ENCODE data around the gene PRDM7. TPM values are rescaled to one million over a fixed set of nuclear protein-coding genes. Genes with fewer than 3 reads are reported as not detected.
"Not testable (repeated sequence)": the region's sequence is repeated elsewhere in the genome, so short reads cannot be mapped to it uniquely, and the experiment has no call there.

PRDM7 gene
- total and polyA plus RNA-seq, 2 of the 8 experiments (the other 6 are each of a cell fraction or from before 2014, with no cell fraction given), result 0.02 TPM; not detected in 1

DNA sequence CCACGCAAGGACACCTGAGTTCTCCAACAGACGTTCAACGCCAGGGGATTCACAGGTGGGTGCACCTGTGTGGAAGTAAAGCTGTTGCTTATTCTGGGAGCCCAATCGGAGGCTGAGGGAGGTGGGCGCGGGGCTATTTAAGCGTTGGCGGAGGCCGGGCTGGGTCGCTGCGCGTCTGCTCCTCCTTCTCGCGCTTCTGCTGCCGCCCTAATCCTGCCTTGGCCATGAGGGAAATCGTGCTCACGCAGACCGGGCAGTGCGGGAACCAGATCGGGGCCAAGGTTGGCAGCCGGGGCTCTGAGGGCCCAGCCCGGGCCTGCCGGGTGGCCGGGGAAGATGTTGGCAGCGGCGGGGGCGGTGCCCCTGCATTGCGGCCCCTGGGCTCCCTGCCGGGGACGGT is 16.7 kb upstream of the PRDM7 start:
- POLR2A ChIA-PET (ENCODE audit: partially characterized antibody); H3K4me1 ChIP-seq (replicated peaks in 1 of 4; ENCODE audit: control insufficient read depth in 3 of 4, insufficient read depth in 4 of 4, low read length in 3 of 4); H3K27ac ChIP-seq (ENCODE audit: low read depth, low read length); H4K20me1 ChIP-seq (replicated peaks in 1 of 2; ENCODE audit: control insufficient read depth in 1 of 2, insufficient read depth in 2 of 2, low read length in 2 of 2); H3K79me1 ChIP-seq (ENCODE audit: low read depth, low read length); H3K9ac ChIP-seq (replicated peaks in 1 of 4; ENCODE audit: extremely low read depth in 1 of 4, low read depth in 3 of 4, low read length in 3 of 4); DNase-seq (ENCODE audit: low read depth in 1 of 2, low spot score in 2 of 2); H2BK15ac ChIP-seq (ENCODE audit: low read length); H3K4me3 ChIP-seq (ENCODE audit: extremely low read depth in 1 of 4, insufficient read depth in 2 of 4, low read depth in 3 of 4, low read length in 4 of 4); H4K91ac ChIP-seq (replicated peaks; ENCODE audit: insufficient read length, low read length); H4K5ac ChIP-seq (ENCODE audit: insufficient read length, low read depth, low read length); H3K4ac ChIP-seq (replicated peaks; ENCODE audit: insufficient read length, low read depth, low read length); H2BK120ac ChIP-seq (replicated peaks; ENCODE audit: low read depth, low read length); H3K23ac ChIP-seq (ENCODE audit: insufficient read length); H3K4me2 ChIP-seq (ENCODE audit: insufficient read depth in 1 of 2, low read depth in 2 of 2, low read length in 2 of 2); H2AK5ac ChIP-seq (ENCODE audit: low read depth, low read length); H3K79me2 ChIP-seq (ENCODE audit: control insufficient read depth in 1 of 2, insufficient read depth in 2 of 2, low read length in 2 of 2); FAIRE-seq; H3K56ac ChIP-seq (replicated peaks; ENCODE audit: insufficient read length, low read depth, low read length); H2BK12ac ChIP-seq (ENCODE audit: low read depth, low read length); H2BK5ac ChIP-seq (ENCODE audit: low read depth, low read length); H4K8ac ChIP-seq (ENCODE audit: extremely low read depth, insufficient read depth, low read length); H3K18ac ChIP-seq (ENCODE audit: extremely low read depth, low read length); CTCF ChIA-PET (ENCODE audit: partially characterized antibody); H2BK20ac ChIP-seq (ENCODE audit: low read length); H3K14ac ChIP-seq (ENCODE audit: insufficient read length); H2AFZ ChIP-seq (ENCODE audit: low read length); H3K27me3 ChIP-seq (replicated peaks in 1 of 4; ENCODE audit: control insufficient read depth in 3 of 4, extremely low read depth in 1 of 4, insufficient read depth in 3 of 4, low read length in 3 of 4); H3K36me3 ChIP-seq (ENCODE audit: control insufficient read depth in 2 of 4, insufficient read depth in 4 of 4, low read length in 3 of 4); H3K23me2 ChIP-seq (ENCODE audit: low read depth, low read length): not testable (repeated sequence)
- WGBS, 2 experiments (ENCODE audit: extremely low coverage in 1 of 2, insufficient coverage in 1 of 2, insufficient read length in 1 of 2, insufficient replicate concordance in 2 of 2, low coverage in 1 of 2, low lambda C conversion rate in 2 of 2, missing lambda C conversion rate in 1 of 2), result 91% methylated on average over 22 of the region's 30 CpGs; no CpG with 5 or more reads in 1 of the 2 experiments
- peaks cover 0 to 16% of the 10 kb centered on the region in 2 experiments; a peak in 2 of 4 replicates for H3K9me3 ChIP-seq (ENCODE audit: insufficient read depth in 2 of 2, low read depth in 1 of 2, low read length in 1 of 2)

DNA sequence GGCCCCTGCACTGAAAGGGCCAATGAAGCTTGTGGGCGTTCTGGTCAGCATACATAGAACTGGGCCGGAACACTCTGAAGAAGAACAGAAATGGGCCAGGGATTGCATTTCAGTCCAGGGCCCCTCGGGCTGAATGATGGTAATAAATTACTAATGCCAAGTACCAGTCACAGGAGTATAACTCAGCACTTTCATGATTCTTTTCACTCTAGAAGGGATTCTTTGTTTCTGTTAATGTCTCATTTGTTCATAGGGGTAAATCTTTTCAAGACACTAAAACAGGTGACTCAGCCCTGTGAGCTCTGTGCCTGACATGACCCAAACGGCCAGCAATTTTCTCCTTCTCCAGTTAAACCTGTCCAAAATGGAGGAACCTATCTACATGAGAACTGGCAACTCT is 15.7 kb upstream of the PRDM7 start:
- H2BK20ac ChIP-seq (ENCODE audit: low read length); H4K20me1 ChIP-seq (replicated peaks in 1 of 2; ENCODE audit: control insufficient read depth in 1 of 2, insufficient read depth in 2 of 2, low read length in 2 of 2); H3K4me3 ChIP-seq (ENCODE audit: extremely low read depth in 1 of 4, insufficient read depth in 2 of 4, low read depth in 3 of 4, low read length in 4 of 4); H3K14ac ChIP-seq (ENCODE audit: insufficient read length); H3K79me1 ChIP-seq (ENCODE audit: low read depth, low read length); FAIRE-seq; H2BK120ac ChIP-seq (replicated peaks; ENCODE audit: low read depth, low read length); H2AFZ ChIP-seq (ENCODE audit: low read length); H3K23ac ChIP-seq (ENCODE audit: insufficient read length); H3K23me2 ChIP-seq (ENCODE audit: low read depth, low read length); H3K79me2 ChIP-seq (ENCODE audit: control insufficient read depth in 1 of 2, insufficient read depth in 2 of 2, low read length in 2 of 2); H2BK5ac ChIP-seq (ENCODE audit: low read depth, low read length); H3K9ac ChIP-seq (replicated peaks in 1 of 4; ENCODE audit: extremely low read depth in 1 of 4, low read depth in 3 of 4, low read length in 3 of 4); H2BK12ac ChIP-seq (ENCODE audit: low read depth, low read length); H4K8ac ChIP-seq (ENCODE audit: extremely low read depth, insufficient read depth, low read length); H2AK5ac ChIP-seq (ENCODE audit: low read depth, low read length); H3K36me3 ChIP-seq (ENCODE audit: control insufficient read depth in 2 of 4, insufficient read depth in 4 of 4, low read length in 3 of 4); H3K4me1 ChIP-seq (replicated peaks in 1 of 4; ENCODE audit: control insufficient read depth in 3 of 4, insufficient read depth in 4 of 4, low read length in 3 of 4); H3K27ac ChIP-seq (ENCODE audit: low read depth, low read length); H3K27me3 ChIP-seq (replicated peaks in 1 of 4; ENCODE audit: control insufficient read depth in 3 of 4, extremely low read depth in 1 of 4, insufficient read depth in 3 of 4, low read length in 3 of 4); H3K56ac ChIP-seq (replicated peaks; ENCODE audit: insufficient read length, low read depth, low read length); H3K4ac ChIP-seq (replicated peaks; ENCODE audit: insufficient read length, low read depth, low read length); H3K18ac ChIP-seq (ENCODE audit: extremely low read depth, low read length); H4K91ac ChIP-seq (replicated peaks; ENCODE audit: insufficient read length, low read length); CTCF ChIA-PET (ENCODE audit: partially characterized antibody); H2BK15ac ChIP-seq (ENCODE audit: low read length); DNase-seq (ENCODE audit: low read depth in 1 of 2, low spot score in 2 of 2); POLR2A ChIA-PET (ENCODE audit: partially characterized antibody); H4K5ac ChIP-seq (ENCODE audit: insufficient read length, low read depth, low read length); H3K4me2 ChIP-seq (ENCODE audit: insufficient read depth in 1 of 2, low read depth in 2 of 2, low read length in 2 of 2): not testable (repeated sequence)
- H3K9me3 ChIP-seq (ENCODE audit: insufficient read depth in 2 of 2, low read depth in 1 of 2, low read length in 1 of 2), result peaks cover 0 to 16% of the 10 kb centered on the region in 2 experiments; a peak in 2 of 4 replicates
- WGBS, 2 experiments (ENCODE audit: extremely low coverage in 1 of 2, insufficient coverage in 1 of 2, insufficient read length in 1 of 2, insufficient replicate concordance in 2 of 2, low coverage in 1 of 2, low lambda C conversion rate in 2 of 2, missing lambda C conversion rate in 1 of 2), result 85% methylated on average over 4 of the region's 4 CpGs; no CpG with 5 or more reads in 1 of the 2 experiments

All from H1 (cell line).